WTC11 (cell line): ENCODE results near the gene CA7.

Experiments
- CREB1 ChIP-seq: sonication (generic); formaldehyde crosslinking; IDR thresholded peaks from 2 replicates; pipeline ENCODE4 v1.8.0; 2023; ENCODE audit warnings: mild to moderate bottlenecking, missing genetic modification reagents
- CTCF ChIP-seq: fragments of 200-600 bp; IDR thresholded peaks from 2 replicates; pipeline ENCODE4 v1.8.0; 2022; ENCODE audit warnings: antibody characterized with exemption
- FOXJ3 ChIP-seq: sonication (generic); formaldehyde crosslinking; IDR thresholded peaks from 2 replicates; pipeline ENCODE4 v1.9.0; 2021; ENCODE audit warnings: missing genetic modification reagents, mild to moderate bottlenecking, borderline replicate concordance
- HMGXB4 ChIP-seq: sonication (generic); formaldehyde crosslinking; IDR thresholded peaks from 2 replicates; pipeline ENCODE4 v1.8.1; 2023; ENCODE audit warnings: mild to moderate bottlenecking, moderate library complexity, missing genetic modification reagents
- NR3C1 ChIP-seq: sonication (generic); formaldehyde crosslinking; conservative IDR thresholded peaks from 2 replicates; pipeline ENCODE4 v1.8.1; 2023; ENCODE audit warnings: low read depth, mild to moderate bottlenecking, missing genetic modification reagents
- PRRX2 ChIP-seq: fragments of 250-450 bp; sonication (Bioruptor Pico); IDR thresholded peaks from 2 replicates; pipeline ENCODE4 v1.8.0; 2021; ENCODE audit warnings: mild to moderate bottlenecking
- RELA ChIP-seq: sonication (generic); formaldehyde crosslinking; IDR thresholded peaks from 2 replicates; pipeline ENCODE4 v1.8.1; 2022; ENCODE audit warnings: missing genetic modification reagents, mild to moderate bottlenecking, borderline replicate concordance
- SP1 ChIP-seq: sonication (generic); formaldehyde crosslinking; conservative IDR thresholded peaks from 2 replicates; pipeline ENCODE4 v1.8.1; 2022; ENCODE audit warnings: missing genetic modification reagents
- ZNF232 ChIP-seq: sonication (generic); formaldehyde crosslinking; IDR thresholded peaks from 2 replicates; pipeline ENCODE4 v1.8.0; 2022; ENCODE audit warnings: mild to moderate bottlenecking, missing genetic modification reagents
- TF ChIP-seq, protein P1 (sequence below): sonication (generic); formaldehyde crosslinking; IDR thresholded peaks from 2 replicates; pipeline ENCODE4 v1.8.0; 2022; ENCODE audit warnings: mild to moderate bottlenecking, missing genetic modification reagents

GRCh38 chr16:66800856-66801255, 43.4 kb upstream of the CA7 start:
- no peak for TF ChIP-seq CTCF
- TF ChIP-seq RELA (CRISPR knock-in tag), result no peak
- no peak for TF ChIP-seq NR3C1 (CRISPR knock-in tag)
- TF ChIP-seq, protein P1, sequence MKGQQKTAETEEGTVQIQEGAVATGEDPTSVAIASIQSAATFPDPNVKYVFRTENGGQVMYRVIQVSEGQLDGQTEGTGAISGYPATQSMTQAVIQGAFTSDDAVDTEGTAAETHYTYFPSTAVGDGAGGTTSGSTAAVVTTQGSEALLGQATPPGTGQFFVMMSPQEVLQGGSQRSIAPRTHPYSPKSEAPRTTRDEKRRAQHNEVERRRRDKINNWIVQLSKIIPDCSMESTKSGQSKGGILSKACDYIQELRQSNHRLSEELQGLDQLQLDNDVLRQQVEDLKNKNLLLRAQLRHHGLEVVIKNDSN (CRISPR knock-in tag), result no peak
- no peak for TF ChIP-seq PRRX2
- no peak for TF ChIP-seq ZNF232 (CRISPR knock-in tag)
- TF ChIP-seq FOXJ3, result no peak
- no peak for TF ChIP-seq SP1
- no peak for TF ChIP-seq CREB1 (CRISPR knock-in tag)
- TF ChIP-seq HMGXB4 (CRISPR knock-in tag), result no peak
